NCI-H1092 treated with DMSO at 0.1 percent for 48 hours (cell line): ENCODE measurements around the gene COX5A.
A peak's percentile ranks its signal among the peaks of the same experiment; 100 is the strongest.

Experiments
- DNase-seq: peaks from one replicate; lab custom pipeline; 2025; lab: John Stamatoyannopoulos, UW

Gene COX5A

DNA sequence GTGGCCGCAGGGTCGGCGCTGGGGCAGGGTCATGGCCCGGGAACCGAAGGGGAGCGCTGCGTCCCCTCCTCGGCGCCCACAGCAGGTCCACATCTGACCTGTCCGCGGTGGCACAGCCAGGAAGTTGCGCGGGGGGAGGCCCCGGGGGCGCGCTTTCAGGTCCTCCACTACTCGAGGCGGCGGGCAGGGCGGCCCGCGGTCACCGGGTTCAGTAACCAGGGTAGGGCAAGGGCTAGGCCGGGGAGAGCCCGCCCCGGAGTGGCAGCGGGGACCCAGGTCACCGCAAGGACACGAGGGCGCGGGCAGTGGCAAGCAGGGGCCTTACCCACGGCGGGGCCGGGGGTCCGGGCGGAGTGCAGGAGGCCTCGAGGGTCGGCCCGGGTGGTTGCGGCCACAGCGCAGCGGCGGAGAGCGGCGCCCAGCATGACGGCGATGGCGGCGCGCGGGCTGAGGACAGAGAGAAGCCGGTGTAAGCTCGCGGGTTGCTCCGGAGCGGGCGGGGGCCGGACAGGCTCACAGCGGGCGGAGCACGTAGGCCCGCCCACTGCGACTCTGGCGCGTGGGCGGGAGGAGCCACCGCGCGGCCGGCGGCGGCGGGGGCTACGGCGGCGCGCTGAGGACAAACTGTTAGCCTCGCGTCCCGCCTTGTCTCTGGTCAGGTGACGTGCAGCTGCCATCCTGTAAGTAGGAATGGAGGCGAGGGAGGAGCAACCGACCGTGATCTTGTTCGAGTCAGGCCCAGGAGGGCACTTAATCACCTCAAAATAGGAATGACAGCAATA is at the start of gene COX5A:
Gene COX5A (minus strand): TSS at position 484 of the 782 bp plus-strand sequence. CDS start 59 bp downstream, at position 425.
- DNase-seq = peak; percentile 90

- DNase-seq = no peak
These were observed 45.9 kb upstream of the COX5A start for GRCh38 chr15:74983725-74984231.

DNA sequence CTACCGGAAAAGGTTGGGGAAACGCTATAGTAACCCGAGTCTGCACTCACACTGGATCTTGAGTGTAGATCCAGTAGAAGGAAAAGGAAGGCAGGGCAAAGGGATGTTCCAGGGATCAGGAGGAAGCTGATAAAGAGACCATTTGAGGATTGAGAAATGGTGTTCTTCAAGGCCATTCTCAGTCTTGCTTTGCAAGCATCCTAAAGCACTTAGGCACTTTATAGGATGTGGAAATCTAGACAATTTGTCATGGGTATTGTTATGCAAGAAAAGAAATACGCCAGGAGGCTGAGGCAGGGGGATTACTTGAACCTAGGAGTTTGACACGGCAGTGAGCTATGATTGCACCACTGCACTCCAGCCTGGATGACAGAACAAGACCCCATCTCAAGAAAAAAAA is 44.3 kb upstream of the COX5A start:
- DNase-seq = no peak

DNA sequence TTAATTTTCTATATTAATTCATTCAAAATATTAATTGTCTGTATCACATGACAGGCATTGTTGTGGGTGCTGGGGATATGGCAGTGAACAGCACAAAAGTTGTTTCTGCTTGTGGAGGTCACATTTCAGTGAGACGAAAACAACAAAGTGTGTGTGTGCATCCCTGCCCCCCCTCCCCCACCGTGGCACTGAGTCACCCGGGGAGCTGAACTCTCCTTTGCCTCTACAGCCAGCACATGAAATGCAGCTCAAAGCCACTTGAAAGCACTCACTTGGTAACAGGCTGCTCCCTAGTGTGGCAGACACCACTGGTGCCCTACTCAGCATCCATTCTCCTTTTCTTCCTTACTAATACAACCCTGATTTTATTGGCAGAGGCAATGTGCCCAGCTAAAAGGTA is 40.6 kb upstream of the COX5A start:
- DNase-seq = no peak

GRCh38 chr15:74978077-74978476 is 40.2 kb upstream of the COX5A start:
- DNase-seq = no peak

GRCh38 chr15:74977599-74977998 is 39.7 kb upstream of the COX5A start:
- no peak for DNase-seq

- no peak for DNase-seq
These were observed 38.3 kb upstream of the COX5A start for GRCh38 chr15:74976159-74976558.

DNA sequence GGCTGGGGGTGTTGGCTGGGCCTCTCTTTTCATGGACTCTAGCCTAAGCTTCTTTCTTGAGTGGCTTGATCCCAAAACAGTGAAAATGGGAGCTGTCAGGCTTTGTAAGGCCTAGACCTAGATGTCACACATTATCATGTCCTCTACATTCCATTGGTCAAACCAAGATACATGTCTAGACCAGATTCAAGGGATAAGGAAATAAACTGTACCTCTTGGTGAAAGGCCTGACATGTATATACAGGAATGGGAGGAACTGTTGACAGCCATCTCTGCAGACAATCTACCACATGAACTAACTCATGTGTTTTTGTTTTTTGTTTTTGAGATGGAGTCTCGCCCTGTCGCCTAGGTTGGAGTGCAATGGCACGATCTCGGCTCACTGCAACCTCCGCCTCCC is 29.8 kb upstream of the COX5A start:
- no peak for DNase-seq

- DNase-seq = no peak
These were observed 26.9 kb upstream of the COX5A start for GRCh38 chr15:74964794-74965193.

- no peak for DNase-seq
These were observed 25.3 kb upstream of the COX5A start for GRCh38 chr15:74963213-74963612.

DNA sequence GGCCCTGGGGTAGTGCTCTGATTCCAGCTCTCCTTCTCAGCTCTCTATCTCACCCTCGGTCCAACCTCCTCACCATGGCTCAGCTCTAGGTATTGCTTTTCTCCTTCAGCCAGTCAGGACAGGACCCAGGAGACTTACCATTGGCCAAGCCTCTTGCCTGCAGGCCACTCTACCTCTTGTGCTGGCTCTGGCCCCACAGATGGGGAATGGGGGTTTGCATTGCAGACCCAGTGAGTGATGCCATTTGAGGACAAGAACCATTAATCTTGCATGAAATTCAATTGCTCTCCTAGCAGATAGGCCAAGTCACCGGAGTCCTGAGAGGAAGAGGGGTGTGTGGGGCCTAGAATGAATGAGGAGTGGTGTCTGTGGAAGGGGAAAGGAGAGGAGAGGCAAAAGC is 24.8 kb upstream of the COX5A start:
- DNase-seq = no peak

DNA sequence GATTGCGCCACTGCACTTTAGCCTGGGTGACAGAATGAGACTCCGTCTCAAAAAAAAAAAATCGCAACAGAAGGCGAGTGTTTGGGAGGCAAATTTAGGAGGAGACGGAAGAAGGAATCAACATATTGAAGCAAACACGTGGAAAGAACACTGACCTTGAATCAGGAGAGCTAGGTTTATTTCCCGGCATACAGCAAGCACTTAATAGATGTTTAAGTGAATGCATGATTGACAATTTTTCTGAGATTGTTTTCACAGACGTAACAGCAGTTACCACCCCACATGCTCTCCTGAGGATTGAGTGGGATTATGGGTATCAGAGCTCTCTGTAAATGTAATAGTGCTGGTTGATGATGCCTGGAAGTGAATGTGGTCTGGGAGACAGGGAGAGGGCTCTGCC is 24.3 kb upstream of the COX5A start:
- DNase-seq = no peak

DNA sequence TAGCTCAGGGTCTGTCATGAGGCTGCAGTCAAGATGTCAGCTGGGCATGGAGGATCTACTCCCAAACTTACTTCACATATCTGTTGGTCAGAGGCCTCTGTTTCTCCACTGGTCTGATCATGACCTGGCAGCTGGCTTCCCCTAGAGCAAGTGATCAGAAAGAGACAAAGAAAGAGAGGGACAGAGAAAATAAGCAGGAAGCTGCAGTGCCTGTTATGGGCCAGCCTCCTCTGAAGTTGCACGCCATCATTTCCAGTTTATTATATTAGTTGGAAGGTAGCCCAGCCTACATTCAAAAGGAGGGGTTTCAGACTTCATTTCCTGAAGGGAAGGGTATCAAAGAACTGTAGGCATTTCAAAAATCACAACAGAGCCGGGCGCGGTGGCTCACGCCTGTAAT is 23.7 kb upstream of the COX5A start:
- DNase-seq = no peak

- no peak for DNase-seq
These were observed 23.2 kb upstream of the COX5A start for GRCh38 chr15:74960995-74961588.

- DNase-seq = no peak
These were observed 22.4 kb upstream of the COX5A start for GRCh38 chr15:74960286-74960685.

DNA sequence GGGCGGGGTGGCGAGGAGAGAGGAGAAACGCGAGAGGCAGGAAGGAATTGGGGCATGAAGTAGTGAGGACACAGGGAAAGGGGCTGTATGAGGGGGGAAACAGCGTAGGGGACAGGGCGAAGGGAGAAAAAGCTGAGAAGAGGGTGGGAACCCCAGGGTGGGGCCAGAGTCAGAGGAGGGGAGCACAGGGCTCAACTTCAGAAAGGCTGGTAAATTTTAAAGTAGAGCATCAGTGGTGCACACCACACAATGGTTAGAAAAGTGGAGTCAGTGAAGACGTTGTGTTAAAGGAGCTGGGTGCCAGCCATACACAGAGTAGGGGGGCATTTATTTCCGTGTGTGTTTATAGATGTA is 21.7 kb upstream of the COX5A start:
- DNase-seq = no peak

- no peak for DNase-seq
These were observed 21.2 kb upstream of the COX5A start for GRCh38 chr15:74958908-74959585.

DNA sequence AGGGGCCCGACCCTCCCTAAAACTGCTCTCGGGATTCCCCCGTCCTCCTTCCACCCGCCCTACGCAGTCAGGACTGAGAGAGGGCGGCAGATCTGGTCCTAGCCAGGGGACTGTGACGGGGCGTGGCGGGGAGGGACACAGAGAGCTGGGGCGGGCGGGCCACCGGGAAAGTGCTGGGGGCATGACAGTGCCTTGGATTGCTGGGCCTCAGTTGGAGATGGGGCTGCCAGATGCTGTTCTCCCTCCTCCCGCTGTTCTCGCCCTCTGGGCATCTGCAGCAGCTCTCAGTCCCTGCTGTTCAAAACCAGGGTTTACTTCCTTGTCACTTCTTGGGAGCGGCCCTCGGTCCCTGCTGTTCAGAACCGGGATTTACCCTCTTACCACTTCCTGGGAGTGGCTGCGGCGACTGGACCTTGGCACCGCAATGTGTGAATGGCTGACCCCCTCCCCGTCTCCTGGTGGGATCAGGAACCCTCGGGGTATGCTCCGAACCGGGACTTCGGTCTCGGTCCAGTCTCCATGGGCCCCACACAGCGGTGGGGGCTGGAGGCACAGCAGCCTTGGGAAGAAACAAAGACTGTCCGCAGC is 20.5 kb upstream of the COX5A start:
- DNase-seq = no peak

DNA sequence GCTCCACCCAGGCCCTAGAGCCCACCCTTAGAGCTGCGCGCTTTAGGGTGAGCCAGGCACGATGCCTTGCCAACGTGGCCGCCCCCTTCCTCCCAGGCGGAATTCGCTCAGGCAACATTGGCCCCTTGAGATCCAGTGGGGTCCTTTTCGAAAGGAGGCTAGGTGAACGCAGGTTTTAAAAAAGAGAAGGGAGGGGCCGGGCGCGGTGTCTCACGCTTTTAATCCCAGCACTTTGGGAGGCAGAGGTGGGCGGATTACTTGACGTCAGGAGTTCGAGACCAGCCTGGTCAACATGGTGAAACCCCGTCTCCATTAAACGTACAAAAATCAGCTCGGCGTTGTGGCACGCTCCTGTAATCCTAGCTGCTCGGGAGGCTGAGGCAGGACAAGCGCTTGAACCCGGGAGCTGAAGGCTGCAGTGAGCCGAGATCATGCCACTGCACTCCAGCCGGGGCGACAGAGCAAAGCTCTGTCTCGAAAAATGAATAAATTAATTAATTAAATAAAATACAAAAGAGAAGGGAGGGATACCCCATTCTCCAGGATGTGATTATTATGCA is 19.7 kb upstream of the COX5A start:
- no peak for DNase-seq

GRCh38 chr15:74956648-74957475 is 19.0 kb upstream of the COX5A start, which contains the start of gene RPP25:
Gene RPP25 (minus strand): TSS chr15:74956772. CDS start chr15:74956583, 189 bp downstream.
- peak; percentile 57 for DNase-seq
